ENCODE measurements around the gene CUX1.
"Not testable (repeated sequence)": the region's sequence is repeated elsewhere in the genome, so short reads cannot be mapped to it uniquely, and the experiment has no call there.

The CUX1 gene

DNA sequence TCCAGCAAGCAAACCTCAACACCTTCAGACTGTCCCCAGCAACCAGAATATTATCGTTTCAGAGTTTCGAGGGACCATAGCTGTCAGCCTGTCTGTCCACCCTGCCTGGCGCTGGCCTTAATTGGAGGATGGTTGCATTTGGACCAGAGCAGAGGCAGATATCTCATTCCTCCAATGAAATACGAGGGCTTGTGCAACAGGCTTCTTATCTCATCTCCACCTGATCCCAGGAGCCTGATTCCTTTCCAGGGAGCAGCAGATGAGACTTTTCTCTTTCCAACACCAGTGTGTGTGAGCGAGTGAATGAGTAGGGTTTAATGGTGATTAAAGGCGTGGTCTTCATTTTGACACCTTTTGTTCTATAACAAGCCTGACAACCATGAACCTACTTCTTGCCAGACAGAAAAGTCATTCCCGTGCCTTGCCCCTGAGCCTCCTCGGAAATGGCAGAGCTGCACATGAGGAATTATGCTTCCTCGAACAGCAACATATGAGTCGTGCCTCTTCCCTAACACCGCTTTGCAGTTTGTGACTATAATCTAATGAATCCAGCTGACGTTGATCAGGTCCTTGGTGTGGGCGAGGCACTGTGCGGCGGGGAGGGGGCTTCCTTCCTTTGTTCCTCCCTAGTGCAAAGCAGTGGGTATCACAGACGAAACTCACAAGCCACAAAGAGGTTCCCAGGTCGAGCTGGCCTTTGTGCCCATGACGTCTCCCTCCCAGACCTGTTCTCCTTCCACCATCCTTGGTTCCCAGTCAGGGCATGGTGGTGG lies 147.4 kb downstream of the CUX1 start:
- no peak for DNase-seq

DNA sequence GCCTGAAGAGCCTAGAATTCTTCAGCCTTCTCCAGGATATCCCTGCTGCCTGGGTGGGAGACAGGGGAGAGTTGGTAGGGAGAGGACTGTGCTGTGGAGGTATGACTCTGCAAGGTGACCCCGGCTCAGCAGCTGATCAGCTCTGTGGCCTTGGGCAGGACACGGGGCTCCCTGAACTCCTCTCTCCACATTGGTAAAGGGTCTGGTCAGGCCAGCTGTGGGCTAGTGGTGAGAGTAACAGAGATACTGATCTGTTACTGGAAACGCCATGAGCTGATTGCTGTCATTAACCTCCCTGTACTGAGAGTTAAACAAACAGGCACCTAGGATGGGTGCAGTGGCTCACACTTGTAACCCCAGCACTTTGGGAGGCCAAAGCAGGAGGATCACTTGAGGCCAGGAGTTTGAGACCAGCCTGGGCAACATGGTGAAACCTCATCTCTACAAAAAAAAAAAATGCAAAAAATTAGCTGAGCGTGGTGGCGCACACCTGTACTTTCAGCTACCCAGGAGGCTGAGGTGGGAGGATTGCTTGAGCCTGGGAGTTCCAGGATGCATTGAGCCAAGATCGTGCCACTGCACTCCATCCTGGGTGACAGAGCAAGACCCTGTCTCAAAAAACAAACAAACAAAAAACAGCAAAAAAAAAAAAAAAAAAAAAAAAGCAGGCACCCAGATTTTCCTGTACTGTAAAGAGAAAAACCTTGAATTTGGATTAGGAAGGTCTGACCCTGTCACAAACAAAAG lies 151.5 kb downstream of the CUX1 start:
- DNase-seq = no peak

DNA sequence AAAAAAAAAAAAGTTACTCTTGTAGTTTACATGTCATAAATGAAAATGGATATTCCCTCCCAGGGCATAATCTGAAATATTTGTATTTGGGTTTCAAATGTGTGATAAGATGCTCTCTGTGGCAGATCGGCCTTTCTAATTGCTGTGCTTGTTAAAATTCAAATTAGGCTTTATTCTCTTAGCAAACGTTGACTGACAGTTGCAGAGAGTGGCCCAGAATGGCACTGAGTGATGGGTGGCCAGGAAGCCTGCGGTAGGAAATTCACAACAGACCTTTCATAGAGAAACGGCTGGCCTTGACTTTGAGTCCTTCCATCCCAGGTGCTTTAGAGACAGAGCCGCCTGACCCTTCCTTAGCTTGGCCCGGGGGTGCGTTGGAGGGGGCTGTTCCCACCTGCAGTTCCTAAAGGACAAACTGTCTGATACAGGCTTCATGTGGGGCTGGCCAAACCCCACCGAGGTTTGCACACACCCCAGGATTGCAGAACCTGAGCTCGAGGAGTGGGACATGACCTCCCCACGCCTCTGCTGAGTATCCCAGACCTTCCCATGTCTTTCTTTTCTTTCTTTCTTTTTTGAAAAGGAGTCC lies 152.7 kb downstream of the CUX1 start:
- DNase-seq = no peak

DNA sequence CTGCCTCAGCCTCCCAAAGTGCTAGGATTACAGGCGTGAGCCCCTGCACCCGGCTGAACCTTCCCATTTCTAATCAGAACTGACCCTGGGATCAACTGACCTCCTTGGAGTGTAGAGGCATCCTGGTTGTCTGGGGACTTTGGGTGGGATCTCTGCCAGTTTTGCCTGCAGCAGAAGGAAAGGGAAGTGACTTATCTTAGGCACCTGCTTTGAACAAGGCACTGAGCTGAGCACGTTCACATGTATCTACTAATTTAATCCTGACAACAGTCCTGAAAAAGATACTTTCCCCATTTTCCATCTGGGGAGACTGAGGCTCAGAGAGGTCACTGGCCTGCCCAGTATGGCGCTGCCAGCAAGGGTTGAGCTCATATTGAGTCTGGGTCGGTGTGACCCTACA lies 153.4 kb downstream of the CUX1 start:
- DNase-seq = no peak

DNA sequence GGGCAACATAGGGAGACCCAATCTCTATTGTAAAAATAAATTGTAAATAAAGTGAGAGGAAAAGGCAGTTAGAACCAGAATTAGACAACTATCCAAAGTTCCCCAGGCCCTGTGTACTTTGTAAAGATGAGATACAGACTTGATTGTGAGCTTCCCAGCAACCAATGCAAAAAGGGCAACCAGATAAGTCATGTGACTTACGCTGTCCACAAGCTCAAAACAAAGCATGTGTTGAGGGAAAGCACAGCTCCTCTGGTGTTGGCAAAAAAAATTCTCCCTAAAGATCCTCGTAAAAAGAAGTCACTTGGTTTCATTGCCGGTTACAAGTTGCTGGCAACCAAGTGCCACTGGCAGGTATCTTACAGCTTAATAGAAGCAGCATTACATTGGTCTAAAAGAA lies 154.0 kb downstream of the CUX1 start:
- no peak for DNase-seq

DNA sequence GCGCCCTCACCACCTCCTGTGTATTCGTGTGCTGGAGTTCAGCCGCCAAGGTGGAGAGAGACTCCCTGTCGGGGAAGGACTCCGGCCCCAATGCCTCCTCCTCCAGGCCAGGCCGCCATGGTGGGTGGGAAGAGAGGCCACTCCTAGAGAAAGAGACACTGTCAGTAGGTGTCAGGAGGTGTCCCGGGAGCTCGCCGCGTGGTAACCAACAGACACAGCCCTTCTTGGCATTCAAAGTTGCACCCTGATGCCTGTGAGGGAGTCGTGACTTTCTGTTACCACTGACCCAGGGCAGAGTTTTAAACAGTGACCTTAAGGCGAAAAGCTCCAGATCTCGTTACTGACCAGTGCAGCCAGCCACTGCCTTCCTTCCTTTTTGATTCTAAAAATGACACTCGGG lies 155.2 kb downstream of the CUX1 start:
- DNase-seq = no peak

DNA sequence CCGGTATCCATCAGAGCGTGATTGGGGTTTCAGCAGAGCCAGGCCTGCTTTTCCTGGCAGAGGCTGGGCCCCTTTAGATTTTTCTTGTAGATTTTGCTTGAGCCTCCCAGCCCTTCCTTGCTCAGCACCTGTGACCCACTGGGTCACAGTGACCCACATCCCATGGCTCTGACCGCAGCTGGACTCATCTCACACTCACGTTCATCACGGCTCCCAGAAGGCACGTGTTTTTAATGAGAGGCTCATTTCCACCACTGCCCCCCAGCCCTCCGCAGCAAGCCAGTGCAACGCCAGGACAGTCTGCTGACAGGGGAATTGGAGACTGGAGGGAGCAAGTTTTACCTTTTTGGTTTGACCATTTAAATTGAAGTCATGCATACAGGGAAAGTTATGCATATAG lies 155.7 kb downstream of the CUX1 start:
- no peak for DNase-seq

DNA sequence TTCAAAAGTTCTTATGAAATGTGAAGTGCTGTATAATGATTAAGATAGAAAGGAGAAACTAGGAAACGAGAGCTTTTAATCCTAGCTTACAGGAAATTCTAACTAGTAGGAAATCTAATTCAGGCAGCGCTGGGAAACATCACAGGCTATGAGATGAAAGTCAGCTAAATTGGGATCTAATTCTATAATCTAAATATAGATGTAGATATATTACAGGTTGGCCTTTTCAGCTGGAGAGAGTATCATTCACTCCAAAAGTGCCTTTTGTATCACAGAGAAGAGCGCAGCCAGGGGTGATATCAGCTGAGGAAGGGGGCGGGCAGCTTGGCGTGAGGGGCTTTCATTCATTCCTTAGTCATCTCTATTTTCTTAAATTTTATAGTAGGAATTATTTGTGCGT lies 157.0 kb downstream of the CUX1 start:
- DNase-seq = no peak

DNA sequence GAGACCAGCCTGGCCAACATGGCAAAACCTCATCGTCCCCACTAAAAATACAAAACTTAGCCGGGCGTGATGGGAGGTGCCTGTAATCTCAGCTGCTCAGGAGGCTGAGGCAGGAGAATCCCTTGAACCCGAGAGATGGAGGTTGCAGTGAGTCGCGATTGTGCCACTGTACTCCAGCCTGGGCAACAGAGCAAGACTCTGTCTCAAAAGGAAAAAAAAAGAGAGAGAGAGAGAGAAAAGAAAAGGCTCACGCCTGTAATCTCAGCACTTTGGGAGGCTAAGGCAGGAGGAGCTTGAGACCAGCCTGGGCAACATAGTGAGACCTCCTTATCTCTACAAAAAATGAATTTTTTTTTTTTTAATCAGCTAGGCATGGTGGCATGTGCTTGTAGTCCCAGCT lies 157.6 kb downstream of the CUX1 start:
- no peak for DNase-seq

DNA sequence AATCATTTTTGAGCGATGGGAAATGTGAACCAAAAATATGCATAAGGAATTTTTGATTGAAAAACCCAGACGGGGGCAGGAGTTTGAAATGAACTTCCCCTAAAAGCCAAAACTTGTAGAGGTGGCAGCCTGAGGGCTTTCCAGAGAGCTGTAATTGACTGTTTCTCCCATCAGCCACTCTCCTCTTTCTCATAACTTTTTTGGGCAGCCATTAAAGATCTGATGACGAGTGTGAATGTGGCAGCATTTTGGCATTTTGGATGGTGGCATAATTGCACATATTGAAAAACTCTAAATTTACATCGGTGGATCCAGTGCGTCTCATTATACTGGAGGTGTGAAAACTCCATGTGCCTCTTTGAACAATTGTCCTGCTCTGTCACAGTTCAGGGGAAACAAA lies 159.0 kb downstream of the CUX1 start:
- no peak for DNase-seq

DNA sequence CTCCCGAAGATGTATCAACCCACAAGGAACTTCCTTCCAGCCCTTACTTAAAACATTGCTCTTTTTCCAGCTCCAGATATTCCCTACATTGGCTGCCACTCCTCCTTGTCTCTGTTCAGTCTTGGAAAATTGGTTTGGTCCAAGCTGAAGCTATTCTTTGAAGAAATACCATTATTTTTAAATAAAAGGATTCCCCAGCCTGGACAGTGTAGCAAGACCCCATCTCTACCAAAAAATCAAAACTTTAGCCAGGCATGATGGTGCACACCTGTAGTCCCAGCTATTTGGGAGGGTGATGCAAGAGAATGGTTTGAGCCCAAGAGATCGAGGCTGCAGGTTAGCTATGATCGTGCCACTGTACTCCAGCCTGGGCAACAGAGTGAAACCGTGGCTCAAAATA lies 159.8 kb downstream of the CUX1 start:
- no peak for DNase-seq

DNA sequence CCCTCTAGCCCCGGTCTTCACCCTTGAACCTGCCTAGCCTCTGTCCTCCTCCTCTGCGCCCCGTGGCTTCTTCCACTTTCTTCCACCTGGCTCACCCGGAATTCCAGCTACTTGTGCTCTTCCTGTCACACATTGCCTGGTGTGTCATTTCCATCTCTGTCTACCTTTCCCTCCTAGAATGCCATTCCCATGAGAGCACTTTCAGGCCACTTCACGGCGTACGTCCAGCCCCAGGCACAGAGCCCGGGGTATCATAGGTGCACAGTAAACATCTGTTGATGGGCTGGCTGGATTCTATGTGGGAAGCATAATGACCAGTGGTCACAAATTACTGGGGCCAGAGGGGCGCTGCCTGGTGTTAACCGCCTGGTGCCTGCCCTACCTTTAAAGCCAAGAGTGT lies 161.3 kb downstream of the CUX1 start:
- DNase-seq = no peak

DNA sequence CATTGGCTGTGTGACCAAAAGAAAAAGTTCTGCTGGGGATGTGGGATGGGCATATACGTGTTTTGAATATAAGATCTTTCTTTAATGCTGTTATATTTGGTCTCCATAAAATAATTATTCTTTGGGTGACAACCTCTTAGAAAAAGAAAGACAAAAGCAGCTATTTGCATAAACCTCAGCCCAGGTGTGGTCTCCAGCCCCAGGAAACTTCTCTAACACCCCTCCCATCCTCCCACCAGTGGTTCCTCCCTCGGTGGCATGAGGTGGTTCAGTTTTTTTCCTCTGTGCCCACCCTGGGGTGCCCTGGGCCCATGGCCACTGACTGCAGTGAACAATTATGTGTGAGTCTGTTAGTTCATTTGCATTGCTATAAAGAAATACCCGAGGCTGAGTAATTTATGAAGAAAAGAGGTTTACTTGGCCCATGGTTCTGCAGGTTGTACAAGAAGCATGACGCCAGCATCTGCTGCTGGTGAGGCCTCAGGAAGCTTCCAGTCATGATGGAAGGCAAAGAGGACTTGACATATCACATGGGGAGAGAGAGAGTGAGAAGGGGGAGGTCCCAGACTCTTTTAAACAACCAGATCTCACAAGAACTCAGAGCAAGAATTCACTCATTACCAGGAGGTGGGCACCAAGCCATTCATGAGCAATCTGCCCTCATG lies 165.9 kb downstream of the CUX1 start:
- DNase-seq = no peak

DNA sequence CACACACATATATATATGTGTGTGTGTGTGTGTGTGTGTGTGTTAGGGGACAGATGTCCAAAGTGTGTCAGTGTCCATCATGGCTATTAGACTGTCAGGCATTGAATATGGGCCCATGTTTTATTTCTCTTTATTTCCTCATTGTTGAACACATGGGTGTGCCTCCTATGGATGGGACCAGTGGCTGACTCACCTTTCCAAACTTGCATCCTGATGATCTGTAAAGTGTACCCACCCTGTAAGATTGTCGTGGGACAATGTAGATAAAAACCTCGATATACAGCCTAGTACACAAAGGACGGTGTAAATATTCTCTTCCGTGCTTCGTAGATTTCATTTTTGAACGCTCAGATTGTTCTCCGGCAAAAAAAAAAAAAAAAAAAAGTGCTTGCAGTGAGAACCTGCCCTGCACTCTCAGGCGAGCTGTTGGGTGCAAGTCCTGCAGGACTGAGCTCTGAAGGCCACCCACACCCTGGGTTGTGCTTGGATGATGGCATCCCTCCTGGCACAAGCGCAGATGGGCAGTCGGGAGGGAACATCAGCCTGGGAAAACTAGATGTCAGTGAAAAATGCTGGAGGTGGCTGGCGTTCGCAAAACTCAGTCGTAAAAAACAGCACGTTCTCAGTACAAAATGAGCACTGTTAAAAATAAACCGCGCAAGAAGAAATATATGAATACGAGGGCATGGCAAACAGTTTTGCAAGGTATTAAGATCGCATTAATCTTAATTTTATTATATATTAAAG lies 166.9 kb downstream of the CUX1 start:
- no peak for DNase-seq

DNA sequence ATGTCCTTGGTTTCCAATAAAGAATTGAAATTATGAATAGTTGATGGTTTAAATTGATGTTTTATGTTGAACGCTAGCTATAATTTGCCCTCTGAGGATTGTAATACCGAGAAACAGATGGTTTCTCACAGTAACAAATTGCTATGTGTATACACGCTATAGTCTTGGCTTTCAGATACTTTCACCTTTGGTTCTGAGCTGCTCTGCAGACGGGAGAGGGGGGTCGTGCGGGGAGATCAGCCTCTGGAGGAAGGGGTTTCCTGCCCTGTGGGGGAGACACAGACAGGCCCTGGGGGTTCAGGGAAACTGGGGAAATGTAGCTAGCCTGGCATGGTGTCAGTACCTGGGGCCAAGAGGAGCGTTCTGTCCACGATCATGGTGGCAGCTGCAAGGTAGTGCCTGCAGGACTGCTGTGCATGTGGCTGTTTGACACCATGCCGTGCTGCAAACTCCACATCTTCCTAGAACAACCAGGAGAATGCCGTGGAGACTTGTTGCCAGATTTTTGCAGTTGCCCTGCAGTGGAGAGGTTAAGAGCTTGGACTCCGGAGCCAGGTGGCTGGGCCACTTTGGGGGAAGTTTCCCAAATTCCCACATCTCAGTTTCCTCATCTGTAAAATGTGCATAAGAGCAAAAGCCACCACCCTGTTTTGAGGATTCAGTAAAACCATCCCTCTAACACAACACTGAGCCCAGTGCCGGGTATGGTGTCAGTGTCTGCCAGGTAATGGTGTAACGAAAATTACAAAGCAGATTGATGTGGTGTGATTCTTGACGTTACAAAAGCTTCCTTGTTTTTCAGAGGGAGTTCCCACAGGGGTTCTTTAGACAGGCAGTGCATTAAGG lies 167.9 kb downstream of the CUX1 start:
- DNase-seq = no peak

DNA sequence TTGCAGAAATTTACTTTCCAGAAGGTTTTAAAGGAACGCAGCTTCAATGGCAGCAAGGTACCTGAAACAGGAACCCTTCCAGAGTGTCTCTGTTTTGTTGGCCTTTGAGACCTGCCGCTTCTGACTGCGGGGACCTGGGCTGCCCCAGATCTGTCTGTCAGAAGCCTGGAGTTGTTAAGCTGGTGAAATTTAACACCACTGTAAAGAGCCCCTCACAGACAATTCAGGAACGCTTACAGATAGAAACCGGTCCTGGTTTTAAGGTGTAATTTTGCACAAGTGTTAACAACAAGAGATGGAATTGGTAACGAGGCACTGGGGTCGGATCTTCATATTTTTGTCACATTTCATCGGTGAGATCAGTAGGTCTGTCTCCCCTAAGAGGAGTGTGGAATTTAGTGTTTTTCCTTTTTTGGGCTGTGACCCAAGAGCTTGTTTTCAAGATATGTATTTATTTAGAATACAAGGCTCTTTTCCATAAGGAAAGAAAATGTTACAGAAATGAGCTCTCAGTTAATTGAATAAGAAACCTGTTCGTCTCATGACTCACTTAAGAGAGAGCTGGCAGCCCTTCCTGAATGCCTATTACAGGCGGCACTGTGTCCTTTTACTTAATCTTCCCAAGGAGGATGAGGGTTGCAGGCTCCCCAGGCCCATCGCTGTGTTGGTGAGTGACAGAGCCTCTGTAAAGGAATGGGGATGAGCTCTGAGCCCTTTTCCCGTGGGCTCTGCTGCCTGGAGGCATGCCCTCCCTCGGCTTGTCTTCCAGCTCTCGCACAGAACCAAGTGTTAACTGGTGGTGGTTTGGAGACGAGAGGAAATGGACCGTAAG lies 168.7 kb downstream of the CUX1 start:
- no peak for DNase-seq

DNA sequence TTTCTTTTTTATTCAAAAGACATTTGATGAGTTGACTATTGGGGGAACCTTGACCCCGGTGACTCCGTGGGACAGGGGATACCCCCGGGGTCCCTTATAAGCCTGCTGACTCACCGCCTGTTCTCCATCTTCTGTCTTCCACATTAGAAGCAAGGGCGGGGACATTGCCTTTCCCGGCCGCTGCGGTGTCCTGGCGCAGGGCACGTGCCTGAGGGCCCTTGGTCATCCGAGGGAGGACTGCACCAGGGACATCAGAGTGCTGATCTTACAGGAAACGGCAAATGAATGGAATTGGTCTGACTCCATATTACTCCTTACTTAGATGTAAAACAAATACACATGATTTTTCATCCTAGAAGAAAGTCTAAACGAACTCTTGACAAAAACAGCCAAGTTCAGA lies 170.1 kb downstream of the CUX1 start:
- DNase-seq = no peak

DNA sequence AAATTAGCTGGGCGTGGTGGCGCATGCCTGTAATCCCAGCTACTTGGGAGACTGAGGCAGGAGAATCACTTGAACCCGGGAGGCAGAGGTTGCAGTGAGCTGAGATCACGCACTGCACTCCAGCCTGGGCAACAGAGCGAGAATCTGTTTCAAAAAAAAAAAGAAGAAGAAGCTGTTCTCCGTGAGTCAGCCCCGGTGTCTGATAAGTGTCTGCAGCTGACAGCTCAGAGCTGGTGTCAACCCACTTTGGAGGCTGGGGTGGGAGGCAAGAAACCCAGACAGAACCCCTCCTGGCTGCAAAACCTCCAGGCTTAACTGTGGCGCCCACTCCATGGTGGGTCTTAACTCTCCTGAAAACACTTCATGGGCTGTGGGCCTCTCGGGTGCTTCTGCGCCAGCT lies 170.6 kb downstream of the CUX1 start:
- not testable (repeated sequence) for DNase-seq

DNA sequence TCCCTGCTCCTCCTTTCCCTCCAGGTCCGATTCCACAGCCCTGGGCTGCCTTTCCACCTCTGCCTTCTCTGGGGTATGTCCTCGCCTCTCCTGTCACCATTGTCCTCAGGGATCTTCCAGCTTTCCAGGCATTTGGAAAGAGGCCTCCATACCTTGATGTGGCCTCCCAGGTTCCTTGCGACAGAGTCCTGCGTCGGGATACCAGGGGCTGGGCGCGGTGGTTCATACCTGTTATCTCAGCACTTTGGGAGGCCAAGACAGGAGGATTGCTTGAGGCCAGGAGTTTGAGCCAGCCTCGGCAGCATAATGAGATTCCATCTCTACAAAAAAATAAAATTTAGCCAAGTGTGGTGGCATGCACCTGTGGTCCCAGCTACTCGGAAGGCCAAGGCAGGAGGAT lies 171.1 kb downstream of the CUX1 start:
- no peak for DNase-seq

DNA sequence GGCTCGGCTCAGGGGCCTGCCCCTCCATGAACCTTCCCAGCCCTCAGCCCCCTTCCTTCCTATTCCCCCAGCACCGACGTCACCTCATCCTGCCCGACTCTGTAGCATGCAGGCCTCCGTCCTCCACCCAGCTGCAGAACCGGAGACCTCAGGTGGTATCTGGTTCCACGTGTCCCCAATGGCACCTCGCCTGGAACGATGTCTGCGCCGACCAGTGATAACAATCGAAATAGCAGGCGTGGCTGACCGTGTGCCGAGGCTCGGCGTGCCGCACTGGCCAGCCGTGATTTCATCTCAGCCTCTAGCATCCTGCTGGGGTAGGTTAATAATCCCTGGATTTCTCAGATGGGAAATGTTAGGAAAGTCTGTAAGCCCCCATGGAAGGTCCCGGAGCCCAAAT lies 171.7 kb downstream of the CUX1 start:
- no peak for DNase-seq

DNA sequence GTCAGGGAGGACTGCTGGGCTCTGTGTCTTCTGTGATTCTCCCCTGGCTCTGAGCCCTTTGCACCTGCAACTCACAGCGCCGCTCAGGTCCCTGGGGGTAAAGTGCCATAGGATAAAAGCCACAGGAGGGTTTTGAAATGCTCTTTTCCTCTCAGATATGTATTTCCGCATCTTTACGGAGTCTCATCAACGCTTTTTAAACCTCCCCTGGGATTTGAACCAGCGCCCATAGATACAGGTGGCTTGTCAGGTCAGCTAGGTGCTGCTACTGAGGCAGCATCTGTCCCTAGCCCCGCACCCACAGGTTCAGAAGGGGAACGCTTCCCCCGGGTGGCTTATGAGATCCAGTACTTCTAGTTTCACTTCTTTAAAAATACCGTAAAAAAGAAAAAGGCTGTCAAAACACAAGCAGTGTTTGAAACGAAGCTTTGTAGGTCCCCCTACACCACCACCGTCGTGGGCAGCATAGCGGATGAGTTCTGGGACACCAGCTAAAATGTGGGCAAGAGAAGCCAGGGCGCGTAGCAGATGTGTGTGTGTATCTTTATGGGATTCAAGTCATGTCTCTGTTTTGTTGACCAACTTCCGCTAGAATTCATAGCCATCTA lies 173.5 kb downstream of the CUX1 start:
- DNase-seq = no peak

Data from NCI-H748 treated with DMSO at 0.1 percent for 48 hours (cell line).